Esophagus muscularis mucosa (tissue), 4 donors: ENCODE measurements around the gene WWOX. TPM values are rescaled to one million over a fixed set of nuclear protein-coding genes. Genes with fewer than 3 reads are reported as not detected.

Source experiments
- DNase-seq: peaks from one replicate; pipeline ENCODE4 v3.0.0-alpha.2; 2017; ENCODE audit errors: extremely low spot score
- H3K27ac ChIP-seq, 4 donors: fragments of 200-600 bp; sonication (generic); replicated peaks in 1 of 4; 1 replicate in 3 of 4; 2 replicates in 1 of 4; pipeline ENCODE4 v1.5.1; 2016 to 2019; ENCODE audit warnings: mild to moderate bottlenecking in 1 of 4
- H3K27me3 ChIP-seq, 4 donors: fragments of 200-600 bp; sonication (generic); one replicate each; pipeline versions ENCODE4 v1.5.1 to v1.6.0; 2016 to 2019
- H3K36me3 ChIP-seq, 4 donors: fragments of 200-600 bp; sonication (generic); one replicate each; pipeline ENCODE4 v1.5.1; 2016 to 2019
- H3K4me1 ChIP-seq, 4 donors: fragments of 200-600 bp; sonication (generic); one replicate each; pipeline ENCODE4 v1.5.1; 2016 to 2019
- H3K4me3 ChIP-seq, 4 donors: fragments of 200-600 bp; sonication (generic); 1 replicate in 2 of 4; 2 replicates in 2 of 4; pipeline ENCODE4 v1.5.1; 2016 to 2019; ENCODE audit warnings: mild to moderate bottlenecking in 4 of 4, moderate library complexity in 1 of 4
- H3K9me3 ChIP-seq, 4 donors: fragments of 200-600 bp; sonication (generic); 1 replicate in 3 of 4; 2 replicates in 1 of 4; pipeline ENCODE4 v1.5.1; 2016 to 2019
- EP300 ChIP-seq: sonication (generic); formaldehyde crosslinking; IDR thresholded peaks from one replicate; pipeline ENCODE4 v1.6.1; 2017; ENCODE audit warnings: antibody characterized with exemption
- POLR2A ChIP-seq: fragments of 450-650 bp; IDR thresholded peaks from one replicate; pipeline ENCODE4 v1.6.1; 2017; ENCODE audit warnings: antibody characterized with exemption, moderate library complexity, mild to moderate bottlenecking, low read depth
- POLR2AphosphoS5 ChIP-seq, 2 donors: sonication (generic); formaldehyde crosslinking; IDR thresholded peaks; one replicate each; pipeline ENCODE4 v1.6.1; 2017; ENCODE audit warnings: antibody characterized with exemption in 2 of 2
- WGBS: methylation state at CpG from one replicate; pipeline ENCODE4 v1.1.5; 2018; 5-methylcytosine and 5-hydroxymethylcytosine counted together
- intact Hi-C: fragments of 100-400 bp; cut with DNase I; formaldehyde crosslinking; loops from one replicate; pipeline ENCODE4 v1.15.1; 2023
- total RNA-seq, 4 donors: library from RNA; depleted of rRNA; stranded (reverse); fragments of >200 nt; gene quantifications; one replicate each; pipeline versions ENCODE4 v1.1.0 to v1.2.1, GENCODE V29; 2016
- TF ChIP-seq, protein P1 (sequence below), 3 experiments: fragments of 200-600 bp in 2 of 3; fragments of 450-650 bp in 1 of 3; sonication (generic) in 2 of 3; IDR thresholded peaks; one replicate each; pipeline ENCODE4 v1.5.1; 2017 to 2019; ENCODE audit warnings: antibody characterized with exemption in 3 of 3, mild to moderate bottlenecking in 2 of 3, moderate library complexity in 1 of 3

The WWOX gene
- total RNA-seq, 4 donors from 2014 or later, result 14.4 to 27.8 (median 15.4) TPM

DNA sequence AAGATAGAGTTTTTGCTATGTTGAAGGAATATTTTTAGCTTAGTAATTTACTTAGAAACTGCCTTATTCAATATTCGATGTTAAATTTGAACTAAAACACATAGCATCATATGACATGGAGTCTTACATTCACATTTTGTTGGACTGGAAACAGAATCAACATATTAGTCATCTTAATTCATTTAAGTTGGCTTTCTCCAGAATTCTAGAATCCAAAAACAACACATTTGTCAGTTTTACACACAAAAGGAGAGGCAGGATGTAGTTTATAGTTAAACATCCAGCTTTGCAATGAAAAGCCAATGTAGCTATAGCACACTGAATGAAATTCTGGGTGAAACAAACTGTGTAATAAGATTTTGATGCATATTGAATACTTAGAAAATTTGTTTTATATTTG, 43.3 kb downstream of the WWOX start:
- 52% methylated on average over 1 of the region's 1 CpG for WGBS
- H3K9me3 ChIP-seq, result no peaks in the 10 kb centered on the region
- H3K27ac ChIP-seq, result no peak overlapping the region
- H3K27me3 ChIP-seq, result no peaks in the 10 kb centered on the region
- no peaks in the 10 kb centered on the region for H3K36me3 ChIP-seq
- no peak for DNase-seq
- H3K4me3 ChIP-seq, result no peak overlapping the region
- TF ChIP-seq, protein P1, sequence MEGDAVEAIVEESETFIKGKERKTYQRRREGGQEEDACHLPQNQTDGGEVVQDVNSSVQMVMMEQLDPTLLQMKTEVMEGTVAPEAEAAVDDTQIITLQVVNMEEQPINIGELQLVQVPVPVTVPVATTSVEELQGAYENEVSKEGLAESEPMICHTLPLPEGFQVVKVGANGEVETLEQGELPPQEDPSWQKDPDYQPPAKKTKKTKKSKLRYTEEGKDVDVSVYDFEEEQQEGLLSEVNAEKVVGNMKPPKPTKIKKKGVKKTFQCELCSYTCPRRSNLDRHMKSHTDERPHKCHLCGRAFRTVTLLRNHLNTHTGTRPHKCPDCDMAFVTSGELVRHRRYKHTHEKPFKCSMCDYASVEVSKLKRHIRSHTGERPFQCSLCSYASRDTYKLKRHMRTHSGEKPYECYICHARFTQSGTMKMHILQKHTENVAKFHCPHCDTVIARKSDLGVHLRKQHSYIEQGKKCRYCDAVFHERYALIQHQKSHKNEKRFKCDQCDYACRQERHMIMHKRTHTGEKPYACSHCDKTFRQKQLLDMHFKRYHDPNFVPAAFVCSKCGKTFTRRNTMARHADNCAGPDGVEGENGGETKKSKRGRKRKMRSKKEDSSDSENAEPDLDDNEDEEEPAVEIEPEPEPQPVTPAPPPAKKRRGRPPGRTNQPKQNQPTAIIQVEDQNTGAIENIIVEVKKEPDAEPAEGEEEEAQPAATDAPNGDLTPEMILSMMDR (IDR thresholded peaks at IDR 0.05), result no peak
- TF ChIP-seq POLR2A, result no peak
- no peak for TF ChIP-seq EP300
- no peak for TF ChIP-seq POLR2AphosphoS5 (IDR thresholded peaks at IDR 0.05)
- intact Hi-C loops, result no loop called here
- no peaks in the 10 kb centered on the region for H3K4me1 ChIP-seq

DNA sequence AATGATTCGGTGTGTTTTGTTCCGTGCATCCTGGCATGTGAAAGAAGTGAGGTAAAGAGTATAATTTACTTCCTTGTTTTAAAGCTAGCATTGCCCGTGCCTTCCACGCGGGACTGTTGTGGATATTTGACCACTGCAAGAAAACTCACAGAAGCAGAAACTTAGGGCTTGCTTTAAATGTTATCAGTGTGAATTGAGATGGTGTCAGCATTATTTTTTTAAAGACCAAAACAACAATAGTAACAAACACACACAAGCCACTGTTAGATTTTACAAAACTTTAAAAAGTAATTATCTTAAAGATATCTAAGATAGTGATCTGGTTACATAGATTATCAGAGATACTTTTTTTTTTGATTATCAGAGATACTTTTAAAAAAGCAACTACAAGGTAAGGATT, 47.4 kb downstream of the WWOX start:
- Histone ChIP-seq H3K36me3 (no peaks in the 10 kb centered on the region), H3K27me3 (no peaks in the 10 kb centered on the region), H3K27ac (no peak overlapping the region), H3K4me1 (no peaks in the 10 kb centered on the region), H3K4me3 (no peak overlapping the region), H3K9me3 (no peaks in the 10 kb centered on the region)
- TF ChIP-seq POLR2A (no peak), EP300 (no peak), POLR2AphosphoS5 (IDR thresholded peaks at IDR 0.05) (no peak)
- TF ChIP-seq, protein P1 (IDR thresholded peaks at IDR 0.05), result no peak
- 73% methylated on average over 5 of the region's 5 CpGs for WGBS
- intact Hi-C loops, result no loop called here
- peak; percentile 87 for DNase-seq

DNA sequence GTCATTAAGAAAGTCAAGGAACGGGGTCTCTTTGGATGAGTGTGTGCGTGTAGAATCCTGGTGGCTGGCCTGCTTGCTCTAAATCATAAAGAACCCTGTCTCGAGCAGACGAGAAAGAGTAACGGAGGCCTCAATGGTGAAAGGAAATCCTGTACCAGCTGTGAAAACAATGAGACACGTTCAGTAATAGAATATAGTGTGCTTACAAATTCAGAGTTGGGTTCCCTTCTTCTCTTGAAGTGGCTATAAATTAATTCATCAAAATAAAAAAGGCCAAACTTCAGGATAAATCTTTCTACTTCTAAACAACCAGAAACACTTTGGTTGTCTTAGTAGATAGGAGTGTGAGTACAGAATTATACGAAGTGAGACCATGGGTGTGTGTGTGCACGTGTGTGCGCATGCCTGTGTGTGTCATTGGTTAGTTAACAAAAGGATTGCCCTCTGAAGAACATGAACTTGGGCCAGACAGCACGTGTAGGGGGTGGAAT, 48.5 kb downstream of the WWOX start:
- WGBS, result 81% methylated on average over 10 of the region's 10 CpGs
- H3K9me3 ChIP-seq, result no peaks in the 10 kb centered on the region

DNA sequence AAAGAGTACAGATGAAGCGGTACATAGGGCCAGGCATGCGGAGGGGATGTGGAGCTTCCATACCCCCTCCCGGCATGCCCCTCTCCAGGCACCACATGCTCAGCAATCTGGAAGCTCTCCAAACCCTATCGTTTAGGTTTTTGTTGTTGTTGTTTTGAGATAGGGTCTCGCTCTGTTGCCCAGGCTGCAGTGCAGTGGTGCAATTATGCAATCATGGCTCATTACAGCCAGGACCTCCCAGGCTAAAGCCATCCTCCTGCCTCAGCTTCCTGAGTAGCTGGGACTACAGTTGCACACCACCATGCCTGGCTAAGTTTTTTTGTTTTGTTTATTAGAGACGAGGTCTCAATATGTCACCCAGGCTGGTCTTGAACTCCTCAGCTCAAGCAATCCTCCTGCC, 50.8 kb downstream of the WWOX start:
- Histone ChIP-seq H3K27me3 (no peaks in the 10 kb centered on the region), H3K27ac (no peak overlapping the region), H3K4me3 (no peak overlapping the region), H3K9me3 (no peaks in the 10 kb centered on the region), H3K4me1 (peaks cover 0 to under 1% (median 0%) of the 10 kb centered on the region in 4 donors), H3K36me3 (no peaks in the 10 kb centered on the region)
- 87% methylated on average over 6 of the region's 6 CpGs for WGBS
- intact Hi-C loops, result no loop called here
- TF ChIP-seq, protein P1 (IDR thresholded peaks at IDR 0.05), result no peak
- TF ChIP-seq POLR2AphosphoS5 (IDR thresholded peaks at IDR 0.05) (no peak), POLR2A (no peak), EP300 (no peak)
- DNase-seq, result no peak

More for the DNA sequence above, 48.5 kb downstream of the WWOX start:
- Histone ChIP-seq H3K4me3 (no peak overlapping the region), H3K27ac (no peak overlapping the region), H3K27me3 (no peaks in the 10 kb centered on the region), H3K36me3 (no peaks in the 10 kb centered on the region), H3K4me1 (no peaks in the 10 kb centered on the region)
- TF ChIP-seq, protein P1 (IDR thresholded peaks at IDR 0.05), result no peak
- TF ChIP-seq POLR2A (no peak), EP300 (no peak), POLR2AphosphoS5 (IDR thresholded peaks at IDR 0.05) (no peak)
- intact Hi-C loops, result no loop called here
- peak; percentile 17 for DNase-seq
